IMR-90 (cell line): Measurements from ENCODE around the gene CRLF2. TPM values are rescaled to one million over a fixed set of nuclear protein-coding genes. Genes with fewer than 3 reads are reported as not detected.

Source experiments
- ATAC-seq: fragments of 200-7000 bp; cut with Tn5 transposase; 2 replicates; pipeline ENCODE4 v1.9.1; 2020; ENCODE audit warnings: low read depth, mild to moderate bottlenecking, moderate library complexity
- BruUV-seq: library from RNA; stranded (reverse); fragments of 400-500 nt; replicated peaks from 2 replicates; lab custom pipeline; 2021; lab: Mats Ljungman, UMichigan
- CTCF ChIA-PET: fragments of 300-600 bp; formaldehyde crosslinking; extraction: SDS; loops from one replicate; lab custom pipeline; 2021; ENCODE audit warnings: antibody characterized with exemption; lab: Yijun Ruan, JAX
- POLR2A ChIA-PET: fragments of 300-600 bp; sonication (Branson Sonifier 250); formaldehyde crosslinking; loops from one replicate; lab custom pipeline; 2022; ENCODE audit warnings: antibody characterized with exemption; ENCODE audit not compliant: unreplicated experiment; lab: Charles Lee
- DNase-seq: peaks from one replicate; pipeline ENCODE4 v3.0.0; 2013
- H2AFZ ChIP-seq: replicated peaks from 2 replicates; pipeline ENCODE3; 2013; ENCODE audit warnings: low read length, mild to moderate bottlenecking; ENCODE audit not compliant: poor library complexity
- H2AK5ac ChIP-seq: 2 replicates; pipeline ENCODE4 v1.6.1; 2013; ENCODE audit warnings: low read depth, low read length, inconsistent platforms
- H2AK9ac ChIP-seq: replicated peaks from 2 replicates; pipeline ENCODE3; 2013; ENCODE audit warnings: mild to moderate bottlenecking, low read depth, low read length, moderate library complexity; ENCODE audit not compliant: poor library complexity
- H2BK120ac ChIP-seq: 2 replicates; pipeline ENCODE4 v1.6.1; 2013; ENCODE audit warnings: low read depth, low read length, inconsistent platforms
- H2BK15ac ChIP-seq: 3 replicates; pipeline ENCODE4 v1.6.1; 2013; ENCODE audit warnings: low read depth, low read length, inconsistent platforms
- H2BK20ac ChIP-seq: 2 replicates; pipeline ENCODE4 v1.6.1; 2013; ENCODE audit warnings: low read depth, mild to moderate bottlenecking, inconsistent platforms, low read length, moderate library complexity
- H2BK5ac ChIP-seq: 2 replicates; pipeline ENCODE4 v1.6.1; 2013; ENCODE audit warnings: mild to moderate bottlenecking, low read depth, low read length, inconsistent platforms; ENCODE audit not compliant: poor library complexity, severe bottlenecking
- H3K14ac ChIP-seq: replicated peaks from 2 replicates; pipeline ENCODE4 v1.6.1; 2013; ENCODE audit warnings: low read depth, low read length, inconsistent platforms
- H3K18ac ChIP-seq: 2 replicates; pipeline ENCODE4 v1.6.1; 2013; ENCODE audit warnings: low read depth, low read length, control low read depth
- H3K23ac ChIP-seq: 2 replicates; pipeline ENCODE4 v1.6.1; 2013; ENCODE audit warnings: low read depth, low read length, inconsistent platforms
- H3K27ac ChIP-seq: 2 replicates; pipeline ENCODE4 v1.5.1; 2013; ENCODE audit warnings: mild to moderate bottlenecking, control low read depth, low read length; ENCODE audit not compliant: insufficient read depth
- H3K27me3 ChIP-seq: 2 replicates; pipeline ENCODE4 v1.6.1; 2013; ENCODE audit warnings: low read length; ENCODE audit not compliant: control insufficient read depth, insufficient read depth
- H3K36me3 ChIP-seq: 2 replicates; pipeline ENCODE4 v1.6.1; 2013; ENCODE audit warnings: low read length, mixed read lengths; ENCODE audit not compliant: control insufficient read depth, insufficient read depth
- H3K4ac ChIP-seq: 2 replicates; pipeline ENCODE4 v1.6.1; 2013; ENCODE audit warnings: low read depth, low read length, inconsistent platforms
- H3K4me1 ChIP-seq: 2 replicates; pipeline ENCODE4 v1.6.1; 2013; ENCODE audit warnings: low read length, mixed read lengths; ENCODE audit not compliant: control insufficient read depth, insufficient read depth
- H3K4me2 ChIP-seq: 2 replicates; pipeline ENCODE4 v1.6.1; 2013; ENCODE audit warnings: low read depth, mild to moderate bottlenecking, control low read depth, low read length, moderate library complexity
- H3K4me3 ChIP-seq: 2 replicates; pipeline ENCODE4 v1.5.1; 2013; ENCODE audit warnings: low read depth, mild to moderate bottlenecking, control low read depth, low read length, moderate library complexity; ENCODE audit not compliant: insufficient read depth
- H3K56ac ChIP-seq: 2 replicates; pipeline ENCODE4 v1.6.1; 2013; ENCODE audit warnings: low read length, inconsistent platforms; ENCODE audit not compliant: insufficient read depth; ENCODE audit errors: extremely low read depth
- H3K79me1 ChIP-seq, 2 experiments: 2 replicates each; pipeline ENCODE4 v1.6.1; 2013; ENCODE audit warnings: low read length in 2 of 2, inconsistent platforms in 1 of 2, low read depth in 1 of 2
- H3K9ac ChIP-seq: 2 replicates; pipeline ENCODE4 v1.6.1; 2013; ENCODE audit warnings: low read depth, low read length, control low read depth
- H3K9me1 ChIP-seq: 2 replicates; pipeline ENCODE4 v1.6.1; 2013; ENCODE audit warnings: low read length, inconsistent platforms; ENCODE audit not compliant: insufficient read depth
- H3K9me3 ChIP-seq: 2 replicates; pipeline ENCODE4 v1.6.1; 2013; ENCODE audit warnings: low read length; ENCODE audit not compliant: control insufficient read depth, insufficient read depth
- H4K20me1 ChIP-seq: 2 replicates; pipeline ENCODE4 v1.6.1; 2013; ENCODE audit warnings: low read length, inconsistent platforms; ENCODE audit not compliant: insufficient read depth
- H4K5ac ChIP-seq: 2 replicates; pipeline ENCODE4 v1.6.1; 2013; ENCODE audit warnings: mild to moderate bottlenecking, low read depth, low read length, control low read depth
- H4K8ac ChIP-seq, 2 experiments: 2 replicates each; pipeline ENCODE4 v1.6.1; 2013; ENCODE audit warnings: low read depth in 2 of 2, low read length in 2 of 2, control low read depth in 1 of 2, inconsistent platforms in 1 of 2
- H4K91ac ChIP-seq: 2 replicates; pipeline ENCODE4 v1.6.1; 2013; ENCODE audit warnings: low read depth, low read length, inconsistent platforms; ENCODE audit not compliant: insufficient read depth
- BHLHE40 ChIP-seq: fragments of 150-350 bp; IDR thresholded peaks from 2 replicates; pipeline ENCODE4 v1.6.1; 2016; ENCODE audit warnings: mild to moderate bottlenecking, low read depth, low read length
- CEBPB ChIP-seq: IDR thresholded peaks from 2 replicates; pipeline ENCODE4 v1.6.1; 2012; ENCODE audit warnings: low read depth, low read length, improper control_type of control experiment
- CHD1 ChIP-seq: IDR thresholded peaks from 2 replicates; pipeline ENCODE4 v1.6.1; 2012; ENCODE audit warnings: low read depth, low read length, improper control_type of control experiment
- CTCF ChIP-seq: conservative IDR thresholded peaks from 2 replicates; pipeline ENCODE4 v1.5.1; 2012; ENCODE audit warnings: mild to moderate bottlenecking, low read depth, low read length, improper control_type of control experiment
- FOS ChIP-seq: fragments of 150-350 bp; IDR thresholded peaks from 2 replicates; pipeline ENCODE4 v1.6.1; 2016; ENCODE audit warnings: low read depth, low read length
- MAFK ChIP-seq: IDR thresholded peaks from 2 replicates; pipeline ENCODE4 v1.6.1; 2012; ENCODE audit warnings: low read depth, low read length, improper control_type of control experiment
- MAZ ChIP-seq: IDR thresholded peaks from 2 replicates; pipeline ENCODE4 v1.6.1; 2012; ENCODE audit warnings: low read depth, mild to moderate bottlenecking, low read length, improper control_type of control experiment, moderate library complexity, borderline replicate concordance
- MXI1 ChIP-seq: IDR thresholded peaks from 2 replicates; pipeline ENCODE4 v1.6.1; 2012; ENCODE audit warnings: low read depth, mild to moderate bottlenecking, low read length, moderate library complexity, borderline replicate concordance
- NFE2L2 ChIP-seq: fragments of 150-350 bp; IDR thresholded peaks from 2 replicates; pipeline ENCODE4 v1.6.1; 2016; ENCODE audit warnings: low read depth, mild to moderate bottlenecking, low read length
- POLR2A ChIP-seq: IDR thresholded peaks from 2 replicates; pipeline ENCODE4 v1.6.1; 2012; ENCODE audit warnings: mild to moderate bottlenecking, low read depth, low read length
- RAD21 ChIP-seq: IDR thresholded peaks from 2 replicates; pipeline ENCODE4 v1.6.1; 2012; ENCODE audit warnings: low read length, improper control_type of control experiment
- RCOR1 ChIP-seq: IDR thresholded peaks from 2 replicates; pipeline ENCODE4 v1.6.1; 2012; ENCODE audit warnings: mild to moderate bottlenecking, low read length, improper control_type of control experiment; ENCODE audit not compliant: insufficient replicate concordance
- RFX5 ChIP-seq: IDR thresholded peaks from 2 replicates; pipeline ENCODE4 v1.8.0; 2012; ENCODE audit warnings: low read depth, mild to moderate bottlenecking, low read length, moderate library complexity
- SMC3 ChIP-seq: fragments of 150-350 bp; IDR thresholded peaks from 2 replicates; pipeline ENCODE4 v1.6.1; 2016; ENCODE audit warnings: low read depth, mild to moderate bottlenecking, antibody characterized with exemption, low read length, moderate library complexity
- USF2 ChIP-seq: fragments of 150-350 bp; IDR thresholded peaks from 2 replicates; pipeline ENCODE4 v1.6.1; 2017; ENCODE audit warnings: mild to moderate bottlenecking, antibody characterized with exemption, low read length, low read depth
- WGBS, 2 experiments: methylation state at CpG; one replicate each; pipeline versions ENCODE4 v1.1.5 to v1.1.7; 2013; ENCODE audit warnings: missing lambda C conversion rate in 2 of 2; ENCODE audit not compliant: insufficient read length in 1 of 2; ENCODE audit errors: extremely low coverage in 2 of 2; 5-methylcytosine and 5-hydroxymethylcytosine counted together
- dilution Hi-C: fragments of 300-500 bp; cut with HindIII; formaldehyde crosslinking; loops from one replicate; pipeline ENCODE4 v1.14.3; 2018; ENCODE audit warnings: low sequenced_read_pairs; ENCODE audit not compliant: unreplicated experiment
- in situ Hi-C: fragments of 300-500 bp; cut with MboI; formaldehyde crosslinking; loops from 3 replicates; pipeline ENCODE4 v1.14.3; 2019; ENCODE audit warnings: low sequenced_read_pairs, inconsistent platforms, mixed read lengths
- intact Hi-C: fragments of 100-400 bp; cut with micrococcal nuclease; formaldehyde crosslinking; loops from 2 replicates; pipeline ENCODE4 v1.10.0; 2022
- polyA plus RNA-seq, 3 experiments: library from polyadenylated mRNA; depleted of rRNA; stranded (reverse); fragments of >200 nt; gene quantifications; 2 replicates each; pipeline ENCODE4 v1.2.3, GENCODE V29; 2012; ENCODE audit warnings: low replicate concordance in 1 of 3
- total RNA-seq: library from RNA; depleted of rRNA; stranded (reverse); fragments of >200 nt; gene quantifications from 2 replicates; pipeline ENCODE4 v1.2.3, GENCODE V29; 2012
- TF ChIP-seq, protein P1 (sequence below): fragments of 150-350 bp; IDR thresholded peaks from 2 replicates; pipeline ENCODE4 v1.6.1; 2016; ENCODE audit warnings: low read depth, mild to moderate bottlenecking, low read length, moderate library complexity, borderline replicate concordance

The CRLF2 gene
- total and polyA plus RNA-seq, 2 of the 4 experiments (the other 2 are of a cell fraction), result not detected

DNA sequence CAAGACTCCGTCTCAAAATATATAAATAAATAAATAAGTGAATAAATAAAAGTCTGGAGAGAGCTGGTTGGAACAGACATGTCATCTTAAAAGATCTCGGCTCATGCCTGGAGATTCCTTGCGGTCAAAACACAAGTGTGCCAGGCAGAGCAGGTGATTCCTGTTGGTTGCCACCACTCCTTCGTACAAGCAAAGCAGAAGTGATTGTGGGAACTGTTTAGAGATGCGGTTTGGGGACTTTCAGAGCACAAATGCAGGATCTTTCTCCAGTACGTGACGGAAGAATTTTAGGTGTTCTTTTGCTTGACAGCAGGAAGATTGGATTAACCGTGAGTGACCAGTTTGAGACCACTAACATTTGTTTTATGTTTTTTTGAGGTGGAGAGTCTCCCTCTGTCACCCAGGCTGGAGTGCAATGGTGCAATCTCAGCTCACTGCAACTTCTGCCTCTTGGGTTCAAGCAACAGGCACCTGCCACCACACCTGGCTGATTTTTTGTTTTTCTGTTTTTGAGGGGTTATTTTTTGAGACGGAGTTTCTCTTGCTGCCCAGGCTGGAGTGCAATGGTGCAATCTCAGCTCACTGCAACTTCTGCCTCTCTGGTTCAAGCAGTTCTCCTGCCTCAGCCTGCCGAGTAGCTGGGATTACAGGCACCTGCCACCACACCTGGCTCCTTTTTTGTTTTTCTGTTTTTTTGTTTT, 2.8 kb upstream of the CRLF2 start:
- 37% methylated on average over 2 of the region's 10 CpGs; no CpG with 5 or more reads in 1 of the 2 experiments for WGBS, 2 experiments
- H3K9me3 ChIP-seq, result peaks cover 10% of the 10 kb centered on the region
- H3K9me1 ChIP-seq, result no peaks in the 10 kb centered on the region
- no peak overlapping the region for H2AK5ac ChIP-seq
- no peaks in the 10 kb centered on the region for H3K36me3 ChIP-seq
- CTCF ChIA-PET, result no interaction called here
- DNase-seq, result no peak
- ATAC-seq, result no peak
- no peak overlapping the region for H3K4me2 ChIP-seq
- no peaks in the 10 kb centered on the region for H3K4me1 ChIP-seq
- no peak overlapping the region for H2AK9ac ChIP-seq
- H3K23ac ChIP-seq, result no peak overlapping the region
- no peak overlapping the region for H4K8ac ChIP-seq
- intact Hi-C loops, result no loop called here
- no peak overlapping the region for H2BK5ac ChIP-seq
- no peak for TF ChIP-seq CTCF
- TF ChIP-seq CHD1, result no peak
- no peak for TF ChIP-seq POLR2A
- no peak for TF ChIP-seq MAZ
- TF ChIP-seq RCOR1, result no peak
- TF ChIP-seq MAFK, result no peak
- TF ChIP-seq FOS, result no peak
- no peak for TF ChIP-seq RAD21
- no peak for TF ChIP-seq CEBPB
- TF ChIP-seq MXI1, result no peak
- TF ChIP-seq SMC3, result no peak
- TF ChIP-seq RFX5, result no peak
- TF ChIP-seq BHLHE40, result no peak
- no peak for TF ChIP-seq USF2
- TF ChIP-seq NFE2L2, result no peak
- TF ChIP-seq, protein P1, sequence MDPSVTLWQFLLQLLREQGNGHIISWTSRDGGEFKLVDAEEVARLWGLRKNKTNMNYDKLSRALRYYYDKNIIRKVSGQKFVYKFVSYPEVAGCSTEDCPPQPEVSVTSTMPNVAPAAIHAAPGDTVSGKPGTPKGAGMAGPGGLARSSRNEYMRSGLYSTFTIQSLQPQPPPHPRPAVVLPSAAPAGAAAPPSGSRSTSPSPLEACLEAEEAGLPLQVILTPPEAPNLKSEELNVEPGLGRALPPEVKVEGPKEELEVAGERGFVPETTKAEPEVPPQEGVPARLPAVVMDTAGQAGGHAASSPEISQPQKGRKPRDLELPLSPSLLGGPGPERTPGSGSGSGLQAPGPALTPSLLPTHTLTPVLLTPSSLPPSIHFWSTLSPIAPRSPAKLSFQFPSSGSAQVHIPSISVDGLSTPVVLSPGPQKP, result no peak
- H3K4me3 ChIP-seq, result no peak overlapping the region
- no peak overlapping the region for H3K9ac ChIP-seq
- H2BK20ac ChIP-seq, result no peak overlapping the region
- H4K20me1 ChIP-seq, result no peaks in the 10 kb centered on the region
- no peak overlapping the region for H3K18ac ChIP-seq
- no TSS peak for BruUV-seq
- POLR2A ChIA-PET, result no interaction called here
- in situ Hi-C loops, result no loop called here
- H4K91ac ChIP-seq, result no peak overlapping the region
- H3K4ac ChIP-seq, result no peak overlapping the region
- H3K27ac ChIP-seq, result no peak overlapping the region
- H3K27me3 ChIP-seq, result no peaks in the 10 kb centered on the region
- H4K5ac ChIP-seq, result no peak overlapping the region
- H2BK15ac ChIP-seq, result no peak overlapping the region
- no peaks in the 10 kb centered on the region for H3K79me1 ChIP-seq
- no peak overlapping the region for H2AFZ ChIP-seq
- no peak overlapping the region for H2BK120ac ChIP-seq
- dilution Hi-C loops, result no loop called here
- H3K56ac ChIP-seq, result no peak overlapping the region
- no peak overlapping the region for H3K14ac ChIP-seq
